Ishikawa (cell line): Measurements from ENCODE around the gene DRGX.
A peak's percentile ranks its signal among the peaks of the same experiment; 100 is the strongest.

Source experiments
- CEBPB ChIP-seq: IDR thresholded peaks from 2 replicates; pipeline ENCODE4 v1.6.1; 2012
- CREB1 ChIP-seq: IDR thresholded peaks from 2 replicates; pipeline ENCODE4 v1.6.1; 2012; ENCODE audit warnings: low read depth
- EGR1 ChIP-seq: IDR thresholded peaks from 2 replicates; pipeline ENCODE4 v1.6.1; 2012
- EP300 ChIP-seq: IDR thresholded peaks from 2 replicates; pipeline ENCODE4 v1.6.1; 2012; ENCODE audit warnings: borderline replicate concordance
- FOXM1 ChIP-seq: IDR thresholded peaks from 2 replicates; pipeline ENCODE4 v1.6.1; 2012; ENCODE audit warnings: low read depth, borderline replicate concordance
- MAX ChIP-seq: IDR thresholded peaks from 2 replicates; pipeline ENCODE4 v1.6.1; 2012
- NFIC ChIP-seq: IDR thresholded peaks from 2 replicates; pipeline ENCODE4 v1.6.1; 2012
- RAD21 ChIP-seq: IDR thresholded peaks from 2 replicates; pipeline ENCODE4 v1.6.1; 2012; ENCODE audit warnings: low read depth
- TAF1 ChIP-seq: IDR thresholded peaks from 2 replicates; pipeline ENCODE4 v1.6.1; 2012; ENCODE audit warnings: low read depth, mild to moderate bottlenecking
- TCF12 ChIP-seq: IDR thresholded peaks from 2 replicates; pipeline ENCODE4 v1.6.1; 2012; ENCODE audit warnings: low read depth
- TEAD4 ChIP-seq: IDR thresholded peaks from 2 replicates; pipeline ENCODE4 v1.6.1; 2012
- USF1 ChIP-seq: IDR thresholded peaks from 2 replicates; pipeline ENCODE4 v1.6.1; 2012
- YY1 ChIP-seq: IDR thresholded peaks from 2 replicates; pipeline ENCODE4 v1.6.1; 2012; ENCODE audit warnings: low read depth
- ZBTB7A ChIP-seq: IDR thresholded peaks from 2 replicates; pipeline ENCODE4 v1.6.1; 2012; ENCODE audit warnings: low read depth
- TF ChIP-seq, protein P1 (sequence below): IDR thresholded peaks from 2 replicates; pipeline ENCODE4 v1.6.1; 2012; ENCODE audit warnings: low read depth, mild to moderate bottlenecking

DRGX gene

DNA sequence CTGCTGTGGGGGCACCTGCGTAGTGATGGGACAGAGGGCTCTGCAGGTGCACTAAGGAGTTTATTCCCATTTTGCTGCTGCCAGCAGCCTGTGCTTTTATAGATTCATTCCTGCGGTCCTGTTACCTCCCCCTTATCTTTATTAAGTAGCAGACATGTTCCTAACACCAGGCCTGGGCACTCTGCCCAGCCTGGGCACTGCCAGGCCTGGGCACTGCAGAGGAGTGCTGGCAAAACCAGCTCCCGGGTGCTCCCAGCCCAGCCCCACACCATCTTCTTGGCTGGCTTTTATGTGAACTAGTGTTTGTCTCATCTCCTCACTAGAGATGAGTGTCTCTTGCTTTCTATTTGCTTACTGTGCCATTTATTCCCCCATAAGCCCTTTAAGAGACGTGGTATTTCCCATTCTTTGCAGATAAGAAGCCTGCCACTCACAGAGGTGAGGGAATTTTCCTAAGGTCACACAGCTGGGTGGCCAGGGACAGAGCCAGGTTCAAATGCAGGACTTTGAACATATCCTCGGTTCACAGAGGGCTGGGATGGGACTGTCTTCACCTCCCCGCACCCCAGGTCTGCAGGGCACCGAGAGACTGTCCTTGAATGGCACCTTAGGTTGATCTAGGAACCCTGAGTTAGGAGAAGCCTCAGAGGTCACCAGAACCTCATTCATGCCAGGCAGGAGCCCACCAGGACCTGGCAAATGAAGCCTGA lies 14.6 kb upstream of the DRGX start:
- no peak for TF ChIP-seq ZBTB7A
- no peak for TF ChIP-seq USF1
- TF ChIP-seq, protein P1, sequence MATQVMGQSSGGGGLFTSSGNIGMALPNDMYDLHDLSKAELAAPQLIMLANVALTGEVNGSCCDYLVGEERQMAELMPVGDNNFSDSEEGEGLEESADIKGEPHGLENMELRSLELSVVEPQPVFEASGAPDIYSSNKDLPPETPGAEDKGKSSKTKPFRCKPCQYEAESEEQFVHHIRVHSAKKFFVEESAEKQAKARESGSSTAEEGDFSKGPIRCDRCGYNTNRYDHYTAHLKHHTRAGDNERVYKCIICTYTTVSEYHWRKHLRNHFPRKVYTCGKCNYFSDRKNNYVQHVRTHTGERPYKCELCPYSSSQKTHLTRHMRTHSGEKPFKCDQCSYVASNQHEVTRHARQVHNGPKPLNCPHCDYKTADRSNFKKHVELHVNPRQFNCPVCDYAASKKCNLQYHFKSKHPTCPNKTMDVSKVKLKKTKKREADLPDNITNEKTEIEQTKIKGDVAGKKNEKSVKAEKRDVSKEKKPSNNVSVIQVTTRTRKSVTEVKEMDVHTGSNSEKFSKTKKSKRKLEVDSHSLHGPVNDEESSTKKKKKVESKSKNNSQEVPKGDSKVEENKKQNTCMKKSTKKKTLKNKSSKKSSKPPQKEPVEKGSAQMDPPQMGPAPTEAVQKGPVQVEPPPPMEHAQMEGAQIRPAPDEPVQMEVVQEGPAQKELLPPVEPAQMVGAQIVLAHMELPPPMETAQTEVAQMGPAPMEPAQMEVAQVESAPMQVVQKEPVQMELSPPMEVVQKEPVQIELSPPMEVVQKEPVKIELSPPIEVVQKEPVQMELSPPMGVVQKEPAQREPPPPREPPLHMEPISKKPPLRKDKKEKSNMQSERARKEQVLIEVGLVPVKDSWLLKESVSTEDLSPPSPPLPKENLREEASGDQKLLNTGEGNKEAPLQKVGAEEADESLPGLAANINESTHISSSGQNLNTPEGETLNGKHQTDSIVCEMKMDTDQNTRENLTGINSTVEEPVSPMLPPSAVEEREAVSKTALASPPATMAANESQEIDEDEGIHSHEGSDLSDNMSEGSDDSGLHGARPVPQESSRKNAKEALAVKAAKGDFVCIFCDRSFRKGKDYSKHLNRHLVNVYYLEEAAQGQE: no peak
- TF ChIP-seq RAD21: no peak
- TF ChIP-seq EP300: no peak
- TF ChIP-seq FOXM1: no peak
- TF ChIP-seq TAF1: no peak
- no peak for TF ChIP-seq TCF12
- TF ChIP-seq CEBPB: no peak
- TF ChIP-seq NFIC: no peak

DNA sequence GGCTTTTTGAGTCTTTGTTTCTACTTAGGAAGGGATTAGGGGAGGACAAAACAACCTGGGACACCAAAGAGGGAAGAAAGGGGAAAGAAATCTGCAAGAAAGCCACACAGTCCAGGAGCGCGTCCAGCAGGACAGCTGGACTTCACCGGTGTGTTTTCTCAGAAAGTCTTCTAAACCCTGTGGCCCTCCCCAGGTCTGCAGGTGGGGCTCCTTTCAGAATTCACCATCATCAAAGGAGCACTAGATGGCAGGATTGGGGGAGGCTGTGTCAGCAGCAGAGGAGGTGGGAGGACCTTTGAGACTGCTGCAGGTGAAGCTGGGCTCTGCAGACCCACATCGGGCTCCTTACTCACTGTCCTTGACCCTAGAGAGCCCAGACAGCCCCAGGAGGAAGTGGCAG lies 13.9 kb upstream of the DRGX start:
- TF ChIP-seq TCF12: no peak
- TF ChIP-seq EGR1: no peak
- TF ChIP-seq MAX: no peak
- TF ChIP-seq YY1: no peak
- TF ChIP-seq, protein P1: no peak
- TF ChIP-seq ZBTB7A: no peak
- TF ChIP-seq USF1: no peak
- TF ChIP-seq CREB1: no peak
- no peak for TF ChIP-seq EP300
- no peak for TF ChIP-seq NFIC
- TF ChIP-seq TEAD4: no peak
- no peak for TF ChIP-seq CEBPB
- TF ChIP-seq RAD21: no peak
- no peak for TF ChIP-seq FOXM1
- TF ChIP-seq TAF1: no peak

GRCh38 chr10:49408519-49409306 lies 12.8 kb upstream of the DRGX start:
- TF ChIP-seq EP300 (no peak), ZBTB7A (no peak), NFIC (no peak), CEBPB (no peak), FOXM1 (no peak)

DNA sequence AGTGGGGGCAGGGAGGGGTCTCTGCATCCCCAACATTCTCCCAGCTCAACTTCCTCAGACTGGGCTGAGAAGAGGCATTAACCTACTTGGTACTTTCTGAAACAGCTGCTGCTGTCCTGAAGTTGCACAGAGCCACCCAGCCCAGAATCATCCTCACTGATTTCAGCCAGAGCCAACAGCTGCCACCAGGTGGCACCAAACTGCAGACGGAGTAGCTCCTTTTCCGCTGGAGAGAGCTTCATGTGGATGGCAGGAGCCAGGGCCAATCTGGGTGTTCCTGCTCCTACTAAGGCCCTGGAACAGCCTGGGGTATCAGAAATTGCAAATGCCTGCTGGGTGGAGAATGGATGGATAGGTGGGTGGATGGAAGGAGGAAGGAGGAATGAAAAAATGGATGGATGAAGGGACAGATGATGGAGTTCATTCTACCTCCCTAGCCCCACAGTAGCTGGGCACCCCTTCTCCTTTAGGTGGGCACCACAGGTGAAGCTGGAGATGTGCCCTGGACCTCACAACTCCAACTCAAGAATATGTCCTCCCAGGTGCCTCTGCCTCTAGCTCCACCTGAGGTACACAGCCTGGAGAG lies 11.8 kb upstream of the DRGX start:
- peak; percentile 93 for TF ChIP-seq RAD21
- TF ChIP-seq, protein P1: no peak
